Measurements from ENCODE around the gene MYBPH.

MYBPH gene

DNA sequence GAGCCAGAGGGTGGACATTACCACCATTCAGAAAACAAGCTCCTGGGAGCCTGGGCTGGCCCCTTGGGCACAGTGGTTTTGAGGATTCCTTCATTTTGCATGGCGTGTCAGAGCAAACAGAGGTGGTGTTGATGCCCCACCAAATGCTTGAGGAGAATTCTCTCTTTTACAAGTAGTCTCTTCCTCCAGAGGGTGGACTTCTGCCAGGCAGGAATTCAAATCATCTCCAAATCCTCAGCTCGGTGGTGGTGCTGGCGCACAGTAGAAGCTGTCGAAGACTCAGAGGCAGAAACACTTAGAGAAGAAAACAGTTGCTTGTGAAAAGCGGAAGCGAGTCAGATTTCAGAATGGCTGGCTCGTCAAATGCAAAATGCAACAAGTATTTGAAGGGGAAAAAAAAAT lies 14.3 kb upstream of the MYBPH start:
- Histone ChIP-seq H3K4me1 (ENCODE audit: low read length) (peaks cover 23% of the 10 kb centered on the region), H3K4me3 (ENCODE audit: low read length) (peak overlapping the region; percentile 61), H3K27me3 (ENCODE audit: low read depth, low read length) (peaks cover 27% of the 10 kb centered on the region), H3K27ac (ENCODE audit: low read length) (no peak overlapping the region), H3K79me2 (ENCODE audit: low read length) (no peaks in the 10 kb centered on the region), H3K9ac (ENCODE audit: low read length) (peak overlapping the region; percentile 31; the same call in 1 of the 2 replicates), H2AFZ (ENCODE audit: low read depth, low read length) (peak overlapping the region; percentile 83), H3K36me3 (replicated peaks; ENCODE audit: low read depth, low read length) (no peaks in the 10 kb centered on the region), H3K4me2 (ENCODE audit: low read length) (peak overlapping the region; percentile 78), H3K9me3 (ENCODE audit: insufficient read depth, low read length) (no peaks in the 10 kb centered on the region), H4K20me1 (ENCODE audit: insufficient read depth, low read length) (no peaks in the 10 kb centered on the region)
- TF ChIP-seq EZH2phosphoT487 (IDR thresholded peaks at IDR 0.05; ENCODE audit: low read depth), result no peak
- TF ChIP-seq, protein P1, sequence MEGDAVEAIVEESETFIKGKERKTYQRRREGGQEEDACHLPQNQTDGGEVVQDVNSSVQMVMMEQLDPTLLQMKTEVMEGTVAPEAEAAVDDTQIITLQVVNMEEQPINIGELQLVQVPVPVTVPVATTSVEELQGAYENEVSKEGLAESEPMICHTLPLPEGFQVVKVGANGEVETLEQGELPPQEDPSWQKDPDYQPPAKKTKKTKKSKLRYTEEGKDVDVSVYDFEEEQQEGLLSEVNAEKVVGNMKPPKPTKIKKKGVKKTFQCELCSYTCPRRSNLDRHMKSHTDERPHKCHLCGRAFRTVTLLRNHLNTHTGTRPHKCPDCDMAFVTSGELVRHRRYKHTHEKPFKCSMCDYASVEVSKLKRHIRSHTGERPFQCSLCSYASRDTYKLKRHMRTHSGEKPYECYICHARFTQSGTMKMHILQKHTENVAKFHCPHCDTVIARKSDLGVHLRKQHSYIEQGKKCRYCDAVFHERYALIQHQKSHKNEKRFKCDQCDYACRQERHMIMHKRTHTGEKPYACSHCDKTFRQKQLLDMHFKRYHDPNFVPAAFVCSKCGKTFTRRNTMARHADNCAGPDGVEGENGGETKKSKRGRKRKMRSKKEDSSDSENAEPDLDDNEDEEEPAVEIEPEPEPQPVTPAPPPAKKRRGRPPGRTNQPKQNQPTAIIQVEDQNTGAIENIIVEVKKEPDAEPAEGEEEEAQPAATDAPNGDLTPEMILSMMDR (IDR thresholded peaks at IDR 0.05; ENCODE audit: low read depth, low read length), result no peak

DNA sequence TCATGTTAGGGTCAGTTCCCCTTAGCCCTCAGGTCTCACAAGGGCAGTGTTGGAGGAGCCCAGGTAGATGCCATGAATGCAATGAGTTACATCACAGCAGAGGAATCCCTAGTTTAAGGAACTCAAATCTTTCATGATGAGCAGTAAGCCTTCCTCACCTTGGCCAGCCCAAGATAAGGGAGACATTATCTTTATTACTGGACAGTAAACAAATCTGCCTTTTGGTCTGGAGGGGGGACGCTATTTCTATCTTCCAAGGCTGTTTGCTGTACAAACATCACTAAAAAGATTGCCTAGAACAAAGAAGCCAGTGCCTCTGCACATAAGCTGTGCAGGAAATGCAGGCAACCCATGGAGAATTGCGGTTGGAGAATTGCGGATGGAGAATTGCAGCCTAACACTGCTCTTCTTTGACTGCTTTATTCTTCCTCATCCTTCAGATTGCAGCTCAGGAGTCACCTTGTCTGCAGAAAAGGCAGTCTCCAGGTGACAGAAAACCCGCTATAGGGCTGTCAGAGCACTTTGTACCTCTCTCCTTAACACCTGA lies 13.1 kb upstream of the MYBPH start:
- Histone ChIP-seq H3K27ac (ENCODE audit: low read length) (no peak overlapping the region), H3K9ac (ENCODE audit: low read length) (no peak overlapping the region), H4K20me1 (ENCODE audit: insufficient read depth, low read length) (no peaks in the 10 kb centered on the region)

DNA sequence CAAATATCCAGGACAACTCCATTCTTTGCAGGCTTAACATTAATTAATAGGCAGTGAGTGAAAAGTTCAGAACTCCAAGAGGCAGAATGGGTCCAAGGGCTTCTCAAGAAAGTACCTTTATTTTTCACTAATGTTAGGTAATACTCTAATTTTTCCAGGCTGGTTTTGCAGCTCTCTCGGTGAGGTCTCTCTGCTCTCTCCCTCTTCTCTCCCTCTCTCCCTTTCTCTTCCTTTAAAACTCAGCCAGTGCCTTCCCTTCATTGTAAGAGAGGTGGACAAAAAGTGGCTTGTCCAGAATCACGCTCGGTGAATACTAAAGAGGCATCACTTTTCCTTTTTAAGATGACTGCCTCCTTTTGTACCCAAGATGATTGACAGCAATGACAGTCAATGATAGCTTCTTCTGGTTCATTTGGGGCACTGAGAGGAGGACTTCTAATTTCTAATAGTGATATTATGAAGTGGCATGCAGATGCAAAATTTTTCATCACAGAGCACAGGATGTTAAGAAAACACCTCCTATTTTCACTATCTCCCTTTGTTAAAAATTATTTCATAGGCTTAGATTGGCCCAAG lies 12.2 kb upstream of the MYBPH start:
- Histone ChIP-seq H3K4me3 (ENCODE audit: low read length) (no peak overlapping the region), H3K9ac (ENCODE audit: low read length) (no peak overlapping the region), H4K20me1 (ENCODE audit: insufficient read depth, low read length) (no peaks in the 10 kb centered on the region), H2AFZ (ENCODE audit: low read depth, low read length) (no peak overlapping the region), H3K79me2 (ENCODE audit: low read length) (no peaks in the 10 kb centered on the region), H3K9me3 (ENCODE audit: insufficient read depth, low read length) (no peaks in the 10 kb centered on the region), H3K27me3 (ENCODE audit: low read depth, low read length) (peaks cover 32% of the 10 kb centered on the region), H3K4me2 (ENCODE audit: low read length) (no peak overlapping the region), H3K4me1 (ENCODE audit: low read length) (peaks cover 23% of the 10 kb centered on the region), H3K27ac (ENCODE audit: low read length) (no peak overlapping the region), H3K36me3 (replicated peaks; ENCODE audit: low read depth, low read length) (no peaks in the 10 kb centered on the region)
- TF ChIP-seq, protein P1 (IDR thresholded peaks at IDR 0.05; ENCODE audit: low read depth, low read length), result no peak
- no peak for TF ChIP-seq EZH2phosphoT487 (IDR thresholded peaks at IDR 0.05; ENCODE audit: low read depth)

More for the DNA sequence above, 13.1 kb upstream of the MYBPH start:
- no peak overlapping the region for H3K4me2 ChIP-seq (ENCODE audit: low read length)
- H3K36me3 ChIP-seq (replicated peaks; ENCODE audit: low read depth, low read length), result no peaks in the 10 kb centered on the region
- no peaks in the 10 kb centered on the region for H3K9me3 ChIP-seq (ENCODE audit: insufficient read depth, low read length)
- H3K79me2 ChIP-seq (ENCODE audit: low read length), result no peaks in the 10 kb centered on the region
- no peak overlapping the region for H3K4me3 ChIP-seq (ENCODE audit: low read length)
- TF ChIP-seq EZH2phosphoT487 (IDR thresholded peaks at IDR 0.05; ENCODE audit: low read depth), result no peak
- TF ChIP-seq, protein P1 (IDR thresholded peaks at IDR 0.05; ENCODE audit: low read depth, low read length), result no peak
- no peak overlapping the region for H2AFZ ChIP-seq (ENCODE audit: low read depth, low read length)
- H3K4me1 ChIP-seq (ENCODE audit: low read length), result peaks cover 23% of the 10 kb centered on the region
- H3K27me3 ChIP-seq (ENCODE audit: low read depth, low read length), result peaks cover 31% of the 10 kb centered on the region

DNA sequence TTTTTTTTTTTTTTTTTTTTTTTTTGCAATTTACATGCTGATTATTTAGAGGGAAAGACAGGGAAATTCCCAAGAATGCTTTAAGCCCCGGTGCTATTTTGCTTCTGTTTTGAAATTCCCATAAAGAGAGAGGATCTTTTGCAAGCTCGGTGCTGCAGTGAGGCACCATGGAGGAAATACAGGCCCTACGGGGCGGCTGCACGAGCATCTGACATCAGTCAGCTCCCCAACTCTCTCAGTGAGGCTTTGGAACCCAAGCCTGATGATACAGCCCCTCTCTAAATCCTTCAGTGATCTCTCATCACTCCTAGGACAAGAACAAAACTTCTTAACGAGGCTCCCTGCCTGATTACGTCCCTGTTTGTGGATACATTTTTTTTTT lies 11.7 kb upstream of the MYBPH start:
- no peak overlapping the region for H2AFZ ChIP-seq (ENCODE audit: low read depth, low read length)
- H3K4me3 ChIP-seq (ENCODE audit: low read length), result no peak overlapping the region
- H3K27ac ChIP-seq (ENCODE audit: low read length), result no peak overlapping the region
- no peak overlapping the region for H3K4me2 ChIP-seq (ENCODE audit: low read length)
- H3K4me1 ChIP-seq (ENCODE audit: low read length), result peaks cover 23% of the 10 kb centered on the region
- no peaks in the 10 kb centered on the region for H3K36me3 ChIP-seq (replicated peaks; ENCODE audit: low read depth, low read length)
- H4K20me1 ChIP-seq (ENCODE audit: insufficient read depth, low read length), result no peaks in the 10 kb centered on the region
- no peaks in the 10 kb centered on the region for H3K79me2 ChIP-seq (ENCODE audit: low read length)
- TF ChIP-seq EZH2phosphoT487 (IDR thresholded peaks at IDR 0.05; ENCODE audit: low read depth), result no peak
- TF ChIP-seq, protein P1 (IDR thresholded peaks at IDR 0.05; ENCODE audit: low read depth, low read length), result no peak
- H3K27me3 ChIP-seq (ENCODE audit: low read depth, low read length), result peaks cover 34% of the 10 kb centered on the region
- no peak overlapping the region for H3K9ac ChIP-seq (ENCODE audit: low read length)
- no peaks in the 10 kb centered on the region for H3K9me3 ChIP-seq (ENCODE audit: insufficient read depth, low read length)
